NT2/D1 (cell line): Measurements from ENCODE around the gene B3GNT9.

Experiments
- SUZ12 ChIP-seq: IDR thresholded peaks from 2 replicates; pipeline ENCODE4 v1.6.1; 2011; ENCODE audit not compliant: insufficient read length, insufficient read depth; ENCODE audit errors: extremely low read depth
- YY1 ChIP-seq: IDR thresholded peaks from 2 replicates; pipeline ENCODE4 v1.6.1; 2011; ENCODE audit not compliant: insufficient read length, insufficient read depth
- ZNF274 ChIP-seq: IDR thresholded peaks from 2 replicates; pipeline ENCODE4 v1.6.1; 2011; ENCODE audit warnings: mild to moderate bottlenecking, low read depth, low read length

- TF ChIP-seq YY1 (no peak), ZNF274 (no peak), SUZ12 (no peak)
Measured at GRCh38 chr16:67194260-67194659, 43.5 kb upstream of the B3GNT9 start.
